ENCODE measurements around the gene PRKG1.

DNA sequence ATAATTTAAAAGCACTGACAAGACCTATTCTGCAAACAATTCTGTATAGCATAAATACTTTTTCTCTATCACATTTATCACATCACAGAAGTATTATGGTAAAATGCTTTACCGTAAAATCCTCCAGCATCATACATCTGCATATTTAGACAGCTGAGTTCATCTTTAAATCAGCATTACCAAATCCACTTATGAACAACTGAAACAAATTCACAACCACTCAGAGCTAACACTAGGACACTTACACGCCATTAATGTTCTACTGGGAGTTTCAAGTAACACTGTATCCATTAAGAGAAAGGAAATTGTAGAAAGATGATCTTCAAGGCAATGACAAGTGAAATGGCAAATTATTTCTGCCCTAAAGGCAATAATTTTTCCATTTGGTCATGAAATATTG, 1134.1 kb downstream of the PRKG1 start:
- TF ChIP-seq EZH2phosphoT487 (IDR thresholded peaks at IDR 0.05; ENCODE audit: insufficient read depth, low read depth) (no peak), EZH2 (IDR thresholded peaks at IDR 0.05; ENCODE audit: insufficient read depth, poor library complexity, severe bottlenecking) (no peak)

All from GM23248 (cell line).